Measurements from ENCODE around the gene RBMS3.

Gene RBMS3

GRCh38 chr3:29291260-29291981 is 10.6 kb downstream of the RBMS3 start:
- H3K4me3 ChIP-seq (ENCODE audit: low read depth, low read length): no peak overlapping the region
- TF ChIP-seq CTCF (IDR thresholded peaks at IDR 0.05; ENCODE audit: control insufficient read depth, extremely low read depth, insufficient read depth): no peak
- no peak for DNase-seq (ENCODE audit: low read depth)

DNA sequence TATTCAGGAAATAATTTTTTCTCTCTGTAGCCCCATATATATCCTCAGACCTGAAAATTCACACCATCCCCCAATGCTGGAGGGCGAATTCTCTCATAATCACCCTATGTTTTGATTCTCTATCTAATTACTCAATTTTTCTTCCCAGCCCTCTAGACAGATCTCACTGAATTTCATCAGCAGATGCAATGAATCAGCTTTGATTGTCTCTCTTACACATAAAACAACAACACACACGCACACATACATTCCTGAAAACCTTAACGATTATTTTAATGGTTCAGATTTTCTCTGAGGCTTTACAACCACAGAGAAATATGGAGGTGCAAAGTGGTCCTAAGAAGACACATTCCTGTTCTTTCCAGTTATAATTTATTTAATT is 11.1 kb downstream of the RBMS3 start:
- no peak for DNase-seq (ENCODE audit: low read depth)
- TF ChIP-seq CTCF (IDR thresholded peaks at IDR 0.05; ENCODE audit: control insufficient read depth, extremely low read depth, insufficient read depth): no peak

GRCh38 chr3:29293421-29293820 is 12.6 kb downstream of the RBMS3 start:
- DNase-seq (ENCODE audit: low read depth): no peak
- no peak for TF ChIP-seq CTCF (IDR thresholded peaks at IDR 0.05; ENCODE audit: control insufficient read depth, extremely low read depth, insufficient read depth)
- H3K4me3 ChIP-seq (ENCODE audit: low read depth, low read length): no peak overlapping the region

More for the DNA sequence above, 11.1 kb downstream of the RBMS3 start:
- H3K4me3 ChIP-seq (ENCODE audit: low read depth, low read length): no peak overlapping the region

- no peak for TF ChIP-seq CTCF (IDR thresholded peaks at IDR 0.05; ENCODE audit: control insufficient read depth, extremely low read depth, insufficient read depth)
- H3K4me3 ChIP-seq (ENCODE audit: low read depth, low read length): no peak overlapping the region
- no peak for DNase-seq (ENCODE audit: low read depth)
These were observed 17.1 kb downstream of the RBMS3 start for GRCh38 chr3:29297998-29298397.

- TF ChIP-seq CTCF (IDR thresholded peaks at IDR 0.05; ENCODE audit: control insufficient read depth, extremely low read depth, insufficient read depth): no peak
- DNase-seq (ENCODE audit: low read depth): no peak
- no peak overlapping the region for H3K4me3 ChIP-seq (ENCODE audit: low read depth, low read length)
These were observed 20.6 kb downstream of the RBMS3 start for GRCh38 chr3:29301332-29302019.

GRCh38 chr3:29302619-29303018 is 21.7 kb downstream of the RBMS3 start:
- H3K4me3 ChIP-seq (ENCODE audit: low read depth, low read length): no peak overlapping the region
- DNase-seq (ENCODE audit: low read depth): no peak
- TF ChIP-seq CTCF (IDR thresholded peaks at IDR 0.05; ENCODE audit: control insufficient read depth, extremely low read depth, insufficient read depth): no peak

Measured in LNCaP clone FGC (cell line).